ENCODE results near the gene KCP.
"Not testable (repeated sequence)": the region's sequence is repeated elsewhere in the genome, so short reads cannot be mapped to it uniquely, and the experiment has no call there.

Gene KCP

GRCh38 chr7:128910569-128910945 lies at the start of gene KCP:
Gene KCP, minus strand, starts transcription at chr7:128910709. Its CDS starts 33 bp downstream, at chr7:128910676.
- DNase-seq (ENCODE audit: low read depth): no peak

- DNase-seq (ENCODE audit: low read depth): no peak
Measured at GRCh38 chr7:128959296-128959695, 48.8 kb upstream of the KCP start.

GRCh38 chr7:128955981-128956380 lies 45.5 kb upstream of the KCP start:
- DNase-seq (ENCODE audit: low read depth): no peak

- DNase-seq (ENCODE audit: low read depth): no peak
Measured at GRCh38 chr7:128954830-128955802, 44.6 kb upstream of the KCP start.

GRCh38 chr7:128954150-128954549 lies 43.6 kb upstream of the KCP start:
- DNase-seq (ENCODE audit: low read depth): no peak

- no peak for DNase-seq (ENCODE audit: low read depth)
Measured at GRCh38 chr7:128951296-128951695, 40.8 kb upstream of the KCP start.

GRCh38 chr7:128948976-128949760 lies 38.7 kb upstream of the KCP start:
- no peak for DNase-seq (ENCODE audit: low read depth)

GRCh38 chr7:128948312-128948973 lies 37.9 kb upstream of the KCP start:
- no peak for DNase-seq (ENCODE audit: low read depth)

GRCh38 chr7:128947854-128948253 lies 37.3 kb upstream of the KCP start:
- DNase-seq (ENCODE audit: low read depth): no peak

- no peak for DNase-seq (ENCODE audit: low read depth)
Measured at GRCh38 chr7:128946936-128947830, 36.7 kb upstream of the KCP start.

GRCh38 chr7:128945668-128946366 lies 35.3 kb upstream of the KCP start:
- no peak for DNase-seq (ENCODE audit: low read depth)

GRCh38 chr7:128944487-128945236 lies 34.2 kb upstream of the KCP start:
- no peak for DNase-seq (ENCODE audit: low read depth)

GRCh38 chr7:128943251-128943650 lies 32.7 kb upstream of the KCP start:
- DNase-seq (ENCODE audit: low read depth): not testable (repeated sequence)

GRCh38 chr7:128941946-128942526 lies 31.5 kb upstream of the KCP start:
- no peak for DNase-seq (ENCODE audit: low read depth)

- DNase-seq (ENCODE audit: low read depth): no peak
Measured at GRCh38 chr7:128941323-128941890, 30.9 kb upstream of the KCP start.

GRCh38 chr7:128940494-128941322 lies 30.2 kb upstream of the KCP start:
- no peak for DNase-seq (ENCODE audit: low read depth)

GRCh38 chr7:128939861-128940410 lies 29.4 kb upstream of the KCP start:
- DNase-seq (ENCODE audit: low read depth): no peak

Data from T-helper 22 cell (primary cell).